A549 (cell line): ENCODE measurements around the gene SLC26A4.

Experiments
- ESRRA ChIP-seq: fragments of 150-350 bp; IDR thresholded peaks from 2 replicates; pipeline ENCODE4 v1.6.1; 2014; ENCODE audit warnings: mild to moderate bottlenecking, low read length, borderline replicate concordance
- HOXB5 ChIP-seq: fragments of 250-450 bp; sonication (Bioruptor Pico); IDR thresholded peaks from 2 replicates; pipeline ENCODE4 v1.5.0; 2020; ENCODE audit warnings: mild to moderate bottlenecking, moderate library complexity
- NPAS2 ChIP-seq: fragments of 250-450 bp; sonication (Bioruptor Pico); IDR thresholded peaks from 2 replicates; pipeline ENCODE4 v1.8.0; 2022; ENCODE audit warnings: mild to moderate bottlenecking, moderate library complexity, borderline replicate concordance
- POLR2A ChIP-seq: IDR thresholded peaks from 2 replicates; pipeline ENCODE4 v1.6.1; 2012; ENCODE audit warnings: mild to moderate bottlenecking, low read length
- RFX5 ChIP-seq: fragments of 450-650 bp; IDR thresholded peaks from 2 replicates; pipeline ENCODE4 v1.7.1; 2014; ENCODE audit warnings: antibody characterized with exemption, mild to moderate bottlenecking, moderate library complexity
- RNF2 ChIP-seq: fragments of 200-600 bp; sonication (generic); IDR thresholded peaks from 2 replicates; pipeline ENCODE4 v1.6.1; 2016; ENCODE audit warnings: low read depth, mild to moderate bottlenecking, antibody characterized with exemption, moderate library complexity, borderline replicate concordance
- TP53 ChIP-seq: fragments of 250-450 bp; sonication (Bioruptor Pico); IDR thresholded peaks from 2 replicates; pipeline ENCODE4 v1.5.0; 2021; ENCODE audit warnings: mild to moderate bottlenecking, moderate library complexity
- USF2 ChIP-seq: fragments of 450-650 bp; IDR thresholded peaks from 2 replicates; pipeline ENCODE4 v1.6.1; 2014; ENCODE audit warnings: antibody characterized with exemption
- TF ChIP-seq, protein P1 (sequence below): fragments of >200 bp; sonication (Bioruptor Twin); formaldehyde crosslinking; IDR thresholded peaks from 3 replicates; pipeline ENCODE4 v1.5.1; 2016
- TF ChIP-seq, protein P2 (sequence below): IDR thresholded peaks from 2 replicates; pipeline ENCODE4 v1.6.1; 2012

- TF ChIP-seq TP53 (CRISPR knock-in tag) (no peak), ESRRA (no peak), RFX5 (no peak), NPAS2 (no peak), USF2 (no peak), HOXB5 (no peak), POLR2A (no peak), RNF2 (no peak)
- TF ChIP-seq, protein P1, sequence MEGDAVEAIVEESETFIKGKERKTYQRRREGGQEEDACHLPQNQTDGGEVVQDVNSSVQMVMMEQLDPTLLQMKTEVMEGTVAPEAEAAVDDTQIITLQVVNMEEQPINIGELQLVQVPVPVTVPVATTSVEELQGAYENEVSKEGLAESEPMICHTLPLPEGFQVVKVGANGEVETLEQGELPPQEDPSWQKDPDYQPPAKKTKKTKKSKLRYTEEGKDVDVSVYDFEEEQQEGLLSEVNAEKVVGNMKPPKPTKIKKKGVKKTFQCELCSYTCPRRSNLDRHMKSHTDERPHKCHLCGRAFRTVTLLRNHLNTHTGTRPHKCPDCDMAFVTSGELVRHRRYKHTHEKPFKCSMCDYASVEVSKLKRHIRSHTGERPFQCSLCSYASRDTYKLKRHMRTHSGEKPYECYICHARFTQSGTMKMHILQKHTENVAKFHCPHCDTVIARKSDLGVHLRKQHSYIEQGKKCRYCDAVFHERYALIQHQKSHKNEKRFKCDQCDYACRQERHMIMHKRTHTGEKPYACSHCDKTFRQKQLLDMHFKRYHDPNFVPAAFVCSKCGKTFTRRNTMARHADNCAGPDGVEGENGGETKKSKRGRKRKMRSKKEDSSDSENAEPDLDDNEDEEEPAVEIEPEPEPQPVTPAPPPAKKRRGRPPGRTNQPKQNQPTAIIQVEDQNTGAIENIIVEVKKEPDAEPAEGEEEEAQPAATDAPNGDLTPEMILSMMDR, result no peak
- TF ChIP-seq, protein P2, sequence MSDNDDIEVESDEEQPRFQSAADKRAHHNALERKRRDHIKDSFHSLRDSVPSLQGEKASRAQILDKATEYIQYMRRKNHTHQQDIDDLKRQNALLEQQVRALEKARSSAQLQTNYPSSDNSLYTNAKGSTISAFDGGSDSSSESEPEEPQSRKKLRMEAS, result no peak
These were observed 15.6 kb downstream of the SLC26A4 start for GRCh38 chr7:107676249-107676648.
